Ovary (tissue), 9 donors: Measurements from ENCODE around the gene RAET1G. TPM values are rescaled to one million over a fixed set of nuclear protein-coding genes. Genes with fewer than 3 reads are reported as not detected.
A peak's percentile ranks its signal among the peaks of the same experiment; 100 is the strongest.

Experiments used
- DNase-seq, 5 donors: peaks; one replicate each; pipeline ENCODE4 v3.0.0-alpha.2; 2019 to 2020
- H3K27ac ChIP-seq, 2 donors: fragments of 200-600 bp; one replicate each; pipeline versions ENCODE4 v1.5.1 to v1.8.0; 2019 to 2022
- H3K27me3 ChIP-seq: fragments of 200-600 bp; one replicate; pipeline ENCODE4 v1.8.0; 2022
- H3K36me3 ChIP-seq: fragments of 200-600 bp; sonication (generic); one replicate; pipeline ENCODE4 v1.5.1; 2019
- H3K4me1 ChIP-seq: one replicate; pipeline ENCODE4 v1.8.1; 2013; ENCODE audit warnings: mild to moderate bottlenecking, moderate library complexity; ENCODE audit not compliant: insufficient read depth
- H3K4me3 ChIP-seq: fragments of 200-600 bp; sonication (generic); one replicate; pipeline ENCODE4 v1.5.1; 2017
- H3K9me3 ChIP-seq, 2 donors: fragments of 200-600 bp in 1 of 2; sonication (generic) in 1 of 2; one replicate each; pipeline versions ENCODE4 v1.5.1 to v1.8.1; 2013 to 2019; ENCODE audit warnings: mild to moderate bottlenecking in 1 of 2, moderate library complexity in 1 of 2
- CTCF ChIP-seq, 3 donors: fragments of 450-650 bp in 2 of 3; fragments of 200-600 bp in 1 of 3; IDR thresholded peaks; one replicate each; pipeline versions ENCODE4 v1.5.1 to v1.8.0; 2016 to 2022; ENCODE audit warnings: antibody characterized with exemption in 3 of 3, mild to moderate bottlenecking in 1 of 3
- EP300 ChIP-seq: sonication (generic); formaldehyde crosslinking; IDR thresholded peaks from one replicate; pipeline ENCODE4 v1.6.1; 2017; ENCODE audit warnings: antibody characterized with exemption
- POLR2A ChIP-seq: fragments of 450-650 bp; IDR thresholded peaks from one replicate; pipeline ENCODE4 v1.6.1; 2017; ENCODE audit warnings: antibody characterized with exemption, mild to moderate bottlenecking, moderate library complexity
- WGBS, 3 donors: extraction: QIAGEN DNeasy Blood & Tissue Kit in 1 of 3; methylation state at CpG; one replicate each; pipeline versions ENCODE4 v1.1.5 to v1.1.7; 2013 to 2017; 5-methylcytosine and 5-hydroxymethylcytosine counted together
- intact Hi-C, 4 donors: fragments of 100-400 bp; cut with DNase I; formaldehyde crosslinking; loops; one replicate each; pipeline versions ENCODE4 v1.11.0 to v1.15.1; 2022 to 2023
- polyA plus RNA-seq, 2 donors: library from polyadenylated mRNA; stranded (reverse); fragments of 200-250 nt in 1 of 2; fragments of 350-450 nt in 1 of 2; fragmentation: Illumina TruSeq in 1 of 2; extraction: RNeasy Lipid Tissue Mini Kit (QIAGEN cat#74804) in 1 of 2; gene quantifications; one replicate each; pipeline ENCODE4 v1.2.3, GENCODE V29; 2013 to 2014
- total RNA-seq, 7 donors: library from RNA; depleted of rRNA in 2 of 7; stranded (reverse); fragments of >200 nt in 2 of 7; fragmentation: NEBNext Ultra II Directional in 3 of 7; extraction: Animal tissue kit (Norgen Biotek cat#: 25700) in 3 of 7; gene quantifications; one replicate each; pipeline versions ENCODE4 v1.1.0 to v1.2.4, GENCODE V29; 2016 to 2023
- donor health status: DM: no; HTN: no; CAD: no; lungs with moderate emphysema.
- donor health status: DM: no; HTN: no; CAD: no.
- donor health status: Bipolar disorder and iron deficiency.
- donor health status: DM: yes; HTN: yes; CAD: no.
- donor health status: DM: no; HTN: no; CAD: no.
- donor health status: DM: yes; HTN: yes; CAD: no.

Gene RAET1G
- total and polyA plus RNA-seq, 9 donors = 0.42 to 1.5 (median 0.77) TPM; not detected in 1

GRCh38 chr6:149965194-149966020 is 42.5 kb upstream of the RAET1G start:
- Histone ChIP-seq H3K9me3 (no peaks in the 10 kb centered on the region), H3K36me3 (no peaks in the 10 kb centered on the region), H3K27ac (no peak overlapping the region), H3K4me3 (peak overlapping the region; percentile 29), H3K4me1 (peaks cover 11% of the 10 kb centered on the region), H3K27me3 (no peaks in the 10 kb centered on the region)
- peak in 1 of 5 donors; percentile 29 for DNase-seq
- 11 to 16% (median 11%) methylated on average over 32 to 38 of the region's 38 CpGs for WGBS, 3 donors
- TF ChIP-seq CTCF (IDR thresholded peaks at IDR 0.05) (no peak), POLR2A (no peak), EP300 (no peak)
- intact Hi-C loops = no loop called here

- H3K27me3 ChIP-seq = no peaks in the 10 kb centered on the region
- H3K4me3 ChIP-seq = peak overlapping the region; percentile 29
- no peak overlapping the region for H3K27ac ChIP-seq
- peaks cover 11% of the 10 kb centered on the region for H3K4me1 ChIP-seq
- no peak for TF ChIP-seq POLR2A
- no peak for TF ChIP-seq CTCF (IDR thresholded peaks at IDR 0.05)
- TF ChIP-seq EP300 = no peak
- 1 to 2% (median 1%) methylated on average over 74 to 103 of the region's 103 CpGs for whole genome bisulfite sequencing, 3 donors
- intact Hi-C loops = no loop called here
- no peaks in the 10 kb centered on the region for H3K36me3 ChIP-seq
- H3K9me3 ChIP-seq = no peaks in the 10 kb centered on the region
- no peak for DNase-seq
Observed at GRCh38 chr6:149964308-149965193, 41.6 kb upstream of the RAET1G start.

GRCh38 chr6:149963462-149964307 is 40.8 kb upstream of the RAET1G start, which contains the start of gene ULBP1:
Gene ULBP1, plus strand, starts transcription at chr6:149963943. Its CDS starts 107 bp downstream, at chr6:149964050.
- Histone ChIP-seq H3K27ac (no peak within 1 kb of the TSS), H3K27me3 (no peaks in the 10 kb centered on the region), H3K4me3 (peak within 1 kb of the TSS; percentile 29), H3K4me1 (peaks cover 11% of the 10 kb centered on the region), H3K9me3 (no peaks in the 10 kb centered on the region), H3K36me3 (no peaks in the 10 kb centered on the region)
- intact Hi-C loops = no loop called here
- peak; percentile 57 to 76 (median 69) for DNase-seq
- no peak for TF ChIP-seq CTCF (IDR thresholded peaks at IDR 0.05)
- TF ChIP-seq POLR2A = no peak
- no peak for TF ChIP-seq EP300
- WGBS, 3 donors = 2 to 4% (median 3%) methylated on average over 55 to 69 of the region's 69 CpGs

GRCh38 chr6:149963212-149963461 is 40.2 kb upstream of the RAET1G start:
- no peaks in the 10 kb centered on the region for H3K9me3 ChIP-seq
- no peak for DNase-seq
- intact Hi-C loops = no loop called here
- no peak overlapping the region for H3K4me3 ChIP-seq
- H3K4me1 ChIP-seq = peaks cover 11% of the 10 kb centered on the region
- no peak for TF ChIP-seq CTCF (IDR thresholded peaks at IDR 0.05)
- TF ChIP-seq EP300 = no peak
- no peak for TF ChIP-seq POLR2A
- H3K36me3 ChIP-seq = no peaks in the 10 kb centered on the region
- 50 to 60% (median 52%) methylated on average over 8 of the region's 8 CpGs for whole genome bisulfite sequencing, 3 donors
- no peak overlapping the region for H3K27ac ChIP-seq
- no peaks in the 10 kb centered on the region for H3K27me3 ChIP-seq
